Right lobe of liver (tissue), 6 donors: ENCODE data around the gene BTLA. TPM values are rescaled to one million over a fixed set of nuclear protein-coding genes. Genes with fewer than 3 reads are reported as not detected.

Source experiments
- ATAC-seq, 4 donors: fragments of 200-7000 bp; cut with Tn5 transposase; one replicate each; pipeline ENCODE4 v1.9.1; 2020; ENCODE audit warnings: mild to moderate bottlenecking in 4 of 4, moderate library complexity in 4 of 4
- DNase-seq, 3 donors: peaks; one replicate each; pipeline ENCODE4 v3.0.0-alpha.2; 2020
- H3K27ac ChIP-seq, 3 donors: fragments of 200-600 bp; one replicate each; pipeline ENCODE4 v1.8.0; 2022
- H3K27me3 ChIP-seq, 2 donors: fragments of 200-600 bp; one replicate each; pipeline ENCODE4 v1.8.0; 2022
- H3K36me3 ChIP-seq, 4 donors: fragments of 200-600 bp; sonication (generic) in 1 of 4; one replicate each; pipeline versions ENCODE4 v1.5.1 to v1.8.0; 2017 to 2022; ENCODE audit warnings: control low read depth in 1 of 4
- H3K4me1 ChIP-seq, 4 donors: fragments of 200-600 bp; sonication (generic) in 1 of 4; one replicate each; pipeline versions ENCODE4 v1.5.1 to v1.8.0; 2017 to 2022; ENCODE audit warnings: control low read depth in 1 of 4
- H3K4me3 ChIP-seq, 3 donors: fragments of 200-600 bp; one replicate each; pipeline ENCODE4 v1.8.0; 2022
- H3K9me3 ChIP-seq, 4 donors: fragments of 200-600 bp; sonication (generic) in 1 of 4; one replicate each; pipeline versions ENCODE4 v1.5.1 to v1.8.0; 2017 to 2022; ENCODE audit warnings: control low read depth in 1 of 4
- POLR2A ChIP-seq: fragments of 450-650 bp; IDR thresholded peaks from one replicate; pipeline ENCODE4 v1.6.1; 2017; ENCODE audit warnings: antibody characterized with exemption, mild to moderate bottlenecking
- WGBS: methylation state at CpG from one replicate; pipeline ENCODE4 v1.1.6; 2018; ENCODE audit warnings: low coverage, low lambda C conversion rate; ENCODE audit not compliant: insufficient coverage; ENCODE audit errors: missing lambda C conversion rate; 5-methylcytosine and 5-hydroxymethylcytosine counted together
- intact Hi-C, 2 donors: fragments of 100-400 bp; cut with DNase I; formaldehyde crosslinking; loops; one replicate each; pipeline versions ENCODE4 v1.11.2 to v1.14.1; 2022
- total RNA-seq, 6 experiments: library from RNA; depleted of rRNA in 2 of 6; stranded (reverse); fragments of >200 nt in 2 of 6; fragmentation: NEBNext Ultra II Directional in 3 of 6; extraction: Animal tissue kit (Norgen Biotek cat#: 25700) in 3 of 6; gene quantifications; one replicate each; pipeline versions ENCODE4 v1.1.0 to v1.2.4, GENCODE V29; 2016 to 2023
- TF ChIP-seq, protein P1 (sequence below), 4 donors: fragments of 200-600 bp in 3 of 4; fragments of 450-650 bp in 1 of 4; IDR thresholded peaks; one replicate each; pipeline versions ENCODE4 v1.5.1 to v1.8.0; 2016 to 2022; ENCODE audit warnings: antibody characterized with exemption in 4 of 4, mild to moderate bottlenecking in 2 of 4
- donor health status: DM: no; HTN: yes; CAD: no.
- donor health status: DM: no; HTN: no; CAD: no.
- donor health status: DM: no; HTN: no; CAD: no.
- donor health status: DM: no; HTN: yes; CAD: no.
- donor health status: DM: no; HTN: yes; CAD: no.

BTLA gene
- total RNA-seq, 6 experiments from 2014 or later: 0.24 to 0.61 (median 0.36) TPM; not detected in 2

DNA sequence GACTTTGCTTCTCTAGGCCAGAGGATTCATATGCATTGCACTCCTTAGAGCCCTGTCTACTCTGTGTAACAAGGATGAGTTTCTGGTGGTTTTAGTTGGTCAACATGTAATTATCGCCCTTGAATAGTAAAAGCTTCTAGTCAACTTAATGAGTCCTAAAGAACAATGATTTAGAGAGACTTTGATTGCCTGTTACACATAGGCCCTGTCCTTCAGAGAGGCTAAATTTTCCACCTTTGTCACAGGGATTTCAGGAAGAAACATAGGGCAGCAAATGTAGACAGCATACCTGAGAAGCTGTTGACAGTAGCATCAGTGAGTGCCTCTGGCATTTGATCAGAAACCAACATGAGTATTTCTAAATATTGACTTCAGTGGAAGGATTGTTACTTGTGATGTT is 7.1 kb downstream of the BTLA start:
- WGBS: 83% methylated on average over 1 of the region's 1 CpG
- H3K36me3 ChIP-seq: no peaks in the 10 kb centered on the region
- no peak for ATAC-seq

GRCh38 chr3:112491373-112491772 is 7.9 kb downstream of the BTLA start:
- H3K36me3 ChIP-seq: no peaks in the 10 kb centered on the region
- intact Hi-C loops: no loop called here
- H3K27ac ChIP-seq: no peak overlapping the region
- TF ChIP-seq POLR2A: no peak
- TF ChIP-seq, protein P1, sequence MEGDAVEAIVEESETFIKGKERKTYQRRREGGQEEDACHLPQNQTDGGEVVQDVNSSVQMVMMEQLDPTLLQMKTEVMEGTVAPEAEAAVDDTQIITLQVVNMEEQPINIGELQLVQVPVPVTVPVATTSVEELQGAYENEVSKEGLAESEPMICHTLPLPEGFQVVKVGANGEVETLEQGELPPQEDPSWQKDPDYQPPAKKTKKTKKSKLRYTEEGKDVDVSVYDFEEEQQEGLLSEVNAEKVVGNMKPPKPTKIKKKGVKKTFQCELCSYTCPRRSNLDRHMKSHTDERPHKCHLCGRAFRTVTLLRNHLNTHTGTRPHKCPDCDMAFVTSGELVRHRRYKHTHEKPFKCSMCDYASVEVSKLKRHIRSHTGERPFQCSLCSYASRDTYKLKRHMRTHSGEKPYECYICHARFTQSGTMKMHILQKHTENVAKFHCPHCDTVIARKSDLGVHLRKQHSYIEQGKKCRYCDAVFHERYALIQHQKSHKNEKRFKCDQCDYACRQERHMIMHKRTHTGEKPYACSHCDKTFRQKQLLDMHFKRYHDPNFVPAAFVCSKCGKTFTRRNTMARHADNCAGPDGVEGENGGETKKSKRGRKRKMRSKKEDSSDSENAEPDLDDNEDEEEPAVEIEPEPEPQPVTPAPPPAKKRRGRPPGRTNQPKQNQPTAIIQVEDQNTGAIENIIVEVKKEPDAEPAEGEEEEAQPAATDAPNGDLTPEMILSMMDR (IDR thresholded peaks at IDR 0.05): no peak
- no peaks in the 10 kb centered on the region for H3K9me3 ChIP-seq
- H3K4me3 ChIP-seq: no peak overlapping the region
- H3K27me3 ChIP-seq: no peaks in the 10 kb centered on the region
- DNase-seq (no peak), ATAC-seq (no peak)
- H3K4me1 ChIP-seq: no peaks in the 10 kb centered on the region

More for the DNA sequence above, 7.1 kb downstream of the BTLA start:
- TF ChIP-seq, protein P1 (IDR thresholded peaks at IDR 0.05): no peak
- TF ChIP-seq POLR2A: no peak
- Histone ChIP-seq H3K4me1 (no peaks in the 10 kb centered on the region), H3K27me3 (no peaks in the 10 kb centered on the region), H3K27ac (no peak overlapping the region), H3K4me3 (no peak overlapping the region), H3K9me3 (no peaks in the 10 kb centered on the region)
- no peak for DNase-seq
- intact Hi-C loops: no loop called here

GRCh38 chr3:112489674-112490479 is 9.4 kb downstream of the BTLA start:
- 62% methylated on average over 4 of the region's 4 CpGs for WGBS
- no peak overlapping the region for H3K4me3 ChIP-seq
- intact Hi-C loops: no loop called here
- no peak for TF ChIP-seq POLR2A
- TF ChIP-seq, protein P1 (IDR thresholded peaks at IDR 0.05): no peak
- H3K36me3 ChIP-seq: no peaks in the 10 kb centered on the region
- no peaks in the 10 kb centered on the region for H3K4me1 ChIP-seq
- no peaks in the 10 kb centered on the region for H3K9me3 ChIP-seq
- DNase-seq (no peak), ATAC-seq (no peak)
- no peak overlapping the region for H3K27ac ChIP-seq
- no peaks in the 10 kb centered on the region for H3K27me3 ChIP-seq

DNA sequence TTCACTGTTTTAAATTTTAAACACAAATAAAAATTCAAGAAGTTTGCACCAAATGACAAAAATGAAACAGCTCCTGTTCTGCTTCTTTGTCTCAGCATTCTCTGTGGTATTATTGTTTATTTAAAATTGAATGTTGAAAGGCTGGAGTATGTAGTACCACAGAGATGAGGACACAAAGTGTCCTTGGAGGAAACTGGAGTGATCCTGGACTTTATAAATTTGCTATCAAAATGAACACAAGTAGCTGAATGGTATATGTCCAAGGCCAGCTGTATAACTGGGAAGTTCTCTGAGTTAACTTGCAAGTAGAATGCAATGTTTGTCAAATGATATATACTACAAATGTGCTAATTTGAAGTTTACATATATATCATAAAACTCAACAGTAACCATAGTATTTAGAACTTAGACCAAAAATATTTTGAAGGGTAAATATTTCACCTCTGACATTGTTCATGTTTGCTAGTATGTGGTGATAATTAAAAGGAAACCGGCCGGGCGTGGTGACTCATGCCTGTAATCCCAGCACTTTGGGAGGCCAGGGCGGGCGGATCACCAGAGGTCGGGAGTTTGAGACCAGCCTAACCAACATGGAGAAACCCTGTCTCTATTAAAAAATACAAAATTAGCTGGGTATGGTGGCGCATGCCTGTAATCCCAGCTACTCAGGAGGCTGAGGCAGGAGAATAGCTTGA is 12.3 kb downstream of the BTLA start:
- no peak overlapping the region for H3K27ac ChIP-seq
- no peaks in the 10 kb centered on the region for H3K9me3 ChIP-seq
- ATAC-seq: no peak
- no peak for TF ChIP-seq POLR2A
- intact Hi-C loops: no loop called here
- H3K4me1 ChIP-seq: no peaks in the 10 kb centered on the region
- no peaks in the 10 kb centered on the region for H3K36me3 ChIP-seq
- no peak overlapping the region for H3K4me3 ChIP-seq
- no peak for DNase-seq
- WGBS: 70% methylated on average over 7 of the region's 7 CpGs
- no peaks in the 10 kb centered on the region for H3K27me3 ChIP-seq

- no peaks in the 10 kb centered on the region for H3K36me3 ChIP-seq
- no peaks in the 10 kb centered on the region for H3K4me1 ChIP-seq
- no peak overlapping the region for H3K27ac ChIP-seq
- H3K9me3 ChIP-seq: no peaks in the 10 kb centered on the region
- DNase-seq (no peak), ATAC-seq (no peak)
- no peaks in the 10 kb centered on the region for H3K27me3 ChIP-seq
- 74% methylated on average over 4 of the region's 4 CpGs for WGBS
- TF ChIP-seq, protein P1 (IDR thresholded peaks at IDR 0.05): no peak
- no peak for TF ChIP-seq POLR2A
- no peak overlapping the region for H3K4me3 ChIP-seq
- intact Hi-C loops: no loop called here
Observed at GRCh38 chr3:112484352-112484751, 14.9 kb downstream of the BTLA start.
